Measurements from ENCODE around the gene ENKD1.

Gene ENKD1

DNA sequence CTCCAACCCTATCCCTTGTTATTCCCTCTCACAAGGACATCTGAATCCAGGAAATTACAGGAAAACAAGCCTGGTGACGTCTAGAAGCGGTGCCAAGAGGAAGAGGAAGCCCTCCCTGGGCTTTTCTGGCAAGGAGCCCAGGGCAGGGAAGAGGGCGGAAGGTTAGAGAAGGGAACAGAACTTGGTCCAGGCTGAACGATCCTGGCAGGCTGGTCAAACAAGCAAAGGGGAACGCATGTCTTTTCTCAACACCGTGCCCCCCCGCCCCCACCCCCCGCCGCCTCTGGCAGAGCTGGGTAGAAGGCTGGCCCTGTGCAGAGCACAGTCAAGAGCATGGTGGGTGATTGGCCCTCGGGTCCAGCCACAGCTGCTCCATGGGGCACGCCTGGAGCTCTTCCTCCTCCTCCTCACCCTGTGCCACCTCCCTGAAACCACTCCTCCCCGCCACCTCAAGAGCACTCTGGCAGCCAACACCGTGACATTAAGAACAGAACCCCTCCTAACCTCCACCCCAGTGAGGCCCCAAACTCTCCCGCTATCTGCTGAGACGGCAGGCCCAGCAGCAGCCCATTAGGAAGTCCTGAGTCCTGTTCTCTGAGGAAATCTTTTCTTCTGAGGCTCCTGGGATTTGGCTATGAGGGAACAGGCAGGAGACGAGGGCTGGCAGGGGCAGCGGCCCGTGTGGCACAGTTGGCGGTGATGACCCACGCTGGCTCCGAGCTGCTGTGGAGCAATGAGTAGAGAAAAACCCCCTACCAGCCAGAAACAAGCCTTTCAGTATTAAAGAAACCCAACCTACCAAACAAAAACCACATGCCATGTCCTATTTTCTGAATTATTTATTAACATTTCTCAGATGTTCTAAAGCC, 7.4 kb upstream of the ENKD1 start:
- H3F3A ChIP-seq (ENCODE audit: insufficient read depth, low read length) = no peaks in the 10 kb centered on the region
- H3K4me1 ChIP-seq (ENCODE audit: insufficient read depth, low read length, severe bottlenecking) = peaks cover 18% of the 10 kb centered on the region
- no peaks in the 10 kb centered on the region for H4K20me1 ChIP-seq (ENCODE audit: insufficient read depth, low read length)
- H3K4me2 ChIP-seq (ENCODE audit: low read length) = no peak overlapping the region
- no peaks in the 10 kb centered on the region for H3K27me3 ChIP-seq (ENCODE audit: insufficient read depth, low read length)
- no peaks in the 10 kb centered on the region for H3K9me3 ChIP-seq (ENCODE audit: low read length)
- no peaks in the 10 kb centered on the region for H3K79me2 ChIP-seq (ENCODE audit: insufficient read depth, low read length)
- H3K4me3 ChIP-seq (ENCODE audit: low read depth, low read length, poor library complexity, severe bottlenecking) = no peak overlapping the region
- H2AFZ ChIP-seq (ENCODE audit: low read length) = no peak overlapping the region
- no peaks in the 10 kb centered on the region for H3K9me2 ChIP-seq (ENCODE audit: low read depth, low read length)
- no peak for TF ChIP-seq EZH2 (IDR thresholded peaks at IDR 0.05; ENCODE audit: borderline replicate concordance, low read length)
- TF ChIP-seq CTCF (IDR thresholded peaks at IDR 0.05; ENCODE audit: low read length) = no peak
- peaks cover 6% of the 10 kb centered on the region; the same call in 1 of the 2 replicates for H3K36me3 ChIP-seq (ENCODE audit: insufficient read depth, low read length)
- H3K27ac ChIP-seq (ENCODE audit: low read depth, low read length, poor library complexity, severe bottlenecking) = no peak overlapping the region
- no peak overlapping the region for H3K9ac ChIP-seq (ENCODE audit: low read length)

- TF ChIP-seq CTCF (IDR thresholded peaks at IDR 0.05; ENCODE audit: low read length) = peak; percentile 92
- no peak for TF ChIP-seq EZH2 (IDR thresholded peaks at IDR 0.05; ENCODE audit: borderline replicate concordance, low read length)
- H3K4me2 ChIP-seq (ENCODE audit: low read length) = no peak overlapping the region
- H3K36me3 ChIP-seq (ENCODE audit: insufficient read depth, low read length) = peaks cover 6% of the 10 kb centered on the region; the same call in 1 of the 2 replicates
- no peaks in the 10 kb centered on the region for H3K9me3 ChIP-seq (ENCODE audit: low read length)
- no peaks in the 10 kb centered on the region for H3K27me3 ChIP-seq (ENCODE audit: insufficient read depth, low read length)
- H2AFZ ChIP-seq (ENCODE audit: low read length) = no peak overlapping the region
- H4K20me1 ChIP-seq (ENCODE audit: insufficient read depth, low read length) = no peaks in the 10 kb centered on the region
- H3K4me3 ChIP-seq (ENCODE audit: low read depth, low read length, poor library complexity, severe bottlenecking) = no peak overlapping the region
- H3K79me2 ChIP-seq (ENCODE audit: insufficient read depth, low read length) = no peaks in the 10 kb centered on the region
- H3K9me2 ChIP-seq (ENCODE audit: low read depth, low read length) = no peaks in the 10 kb centered on the region
- no peaks in the 10 kb centered on the region for H3F3A ChIP-seq (ENCODE audit: insufficient read depth, low read length)
- no peak overlapping the region for H3K27ac ChIP-seq (ENCODE audit: low read depth, low read length, poor library complexity, severe bottlenecking)
- no peak overlapping the region for H3K9ac ChIP-seq (ENCODE audit: low read length)
- peaks cover 28% of the 10 kb centered on the region for H3K4me1 ChIP-seq (ENCODE audit: insufficient read depth, low read length, severe bottlenecking)
Measured at GRCh38 chr16:67672739-67673662, 6.5 kb upstream of the ENKD1 start.

GRCh38 chr16:67672306-67672705, 5.8 kb upstream of the ENKD1 start:
- Histone ChIP-seq H3K9me3 (ENCODE audit: low read length) (no peaks in the 10 kb centered on the region), H3F3A (ENCODE audit: insufficient read depth, low read length) (no peaks in the 10 kb centered on the region), H3K9me2 (ENCODE audit: low read depth, low read length) (no peaks in the 10 kb centered on the region), H3K27me3 (ENCODE audit: insufficient read depth, low read length) (no peaks in the 10 kb centered on the region), H3K27ac (ENCODE audit: low read depth, low read length, poor library complexity, severe bottlenecking) (no peak overlapping the region), H2AFZ (ENCODE audit: low read length) (no peak overlapping the region), H3K4me1 (ENCODE audit: insufficient read depth, low read length, severe bottlenecking) (peaks cover 35% of the 10 kb centered on the region), H3K4me3 (ENCODE audit: low read depth, low read length, poor library complexity, severe bottlenecking) (no peak overlapping the region), H3K9ac (ENCODE audit: low read length) (no peak overlapping the region), H4K20me1 (ENCODE audit: insufficient read depth, low read length) (no peaks in the 10 kb centered on the region), H3K4me2 (ENCODE audit: low read length) (no peak overlapping the region), H3K79me2 (ENCODE audit: insufficient read depth, low read length) (no peaks in the 10 kb centered on the region), H3K36me3 (ENCODE audit: insufficient read depth, low read length) (peaks cover 6% of the 10 kb centered on the region; the same call in 1 of the 2 replicates)
- TF ChIP-seq CTCF (IDR thresholded peaks at IDR 0.05; ENCODE audit: low read length) = no peak
- TF ChIP-seq EZH2 (IDR thresholded peaks at IDR 0.05; ENCODE audit: borderline replicate concordance, low read length) = no peak
